NB4 (cell line): ENCODE measurements around the gene MXRA7.
A peak's percentile ranks its signal among the peaks of the same experiment; 100 is the strongest.

Source experiments
- DNase-seq: peaks from one replicate; pipeline ENCODE4 v3.0.0; 2010; ENCODE audit warnings: low read depth
- H3K4me3 ChIP-seq: one replicate; pipeline ENCODE4 v1.5.1; 2011; ENCODE audit warnings: mild to moderate bottlenecking, low read depth, low read length, moderate library complexity
- MAX ChIP-seq: IDR thresholded peaks from 2 replicates; pipeline ENCODE4 v1.6.1; 2011; ENCODE audit warnings: low read depth, low read length
- MYC ChIP-seq: IDR thresholded peaks from 2 replicates; pipeline ENCODE4 v1.6.1; 2011; ENCODE audit warnings: low read depth, low read length
- POLR2A ChIP-seq: IDR thresholded peaks from 2 replicates; pipeline ENCODE4 v1.6.1; 2011; ENCODE audit warnings: mild to moderate bottlenecking; ENCODE audit not compliant: insufficient read length; ENCODE audit errors: extremely low read depth
- TF ChIP-seq, protein P1 (sequence below): IDR thresholded peaks from one replicate; pipeline ENCODE4 v1.5.1; 2012; ENCODE audit warnings: low read depth, low read length

The MXRA7 gene

DNA sequence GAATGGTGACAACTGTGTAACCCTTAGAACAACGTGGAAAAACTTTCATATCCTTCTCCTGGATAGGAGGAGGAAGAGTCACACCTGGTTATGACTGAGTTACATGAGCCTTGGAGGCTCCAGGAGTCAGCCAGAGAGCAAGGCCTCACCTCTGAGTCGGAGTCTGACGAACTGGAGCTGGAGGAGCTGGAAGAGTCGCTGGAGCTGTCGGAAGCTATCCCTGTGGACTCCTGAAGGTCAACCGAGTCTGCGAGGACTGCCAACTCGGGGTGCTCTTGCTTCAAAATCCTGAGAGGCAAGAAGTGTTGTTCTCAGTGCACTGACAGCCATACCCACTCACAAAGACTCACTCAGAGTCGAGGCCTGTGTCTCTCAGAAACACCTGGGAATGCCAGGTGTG is 9.4 kb upstream of the MXRA7 start:
- no peak overlapping the region for H3K4me3 ChIP-seq
- TF ChIP-seq POLR2A: no peak
- DNase-seq: no peak

DNA sequence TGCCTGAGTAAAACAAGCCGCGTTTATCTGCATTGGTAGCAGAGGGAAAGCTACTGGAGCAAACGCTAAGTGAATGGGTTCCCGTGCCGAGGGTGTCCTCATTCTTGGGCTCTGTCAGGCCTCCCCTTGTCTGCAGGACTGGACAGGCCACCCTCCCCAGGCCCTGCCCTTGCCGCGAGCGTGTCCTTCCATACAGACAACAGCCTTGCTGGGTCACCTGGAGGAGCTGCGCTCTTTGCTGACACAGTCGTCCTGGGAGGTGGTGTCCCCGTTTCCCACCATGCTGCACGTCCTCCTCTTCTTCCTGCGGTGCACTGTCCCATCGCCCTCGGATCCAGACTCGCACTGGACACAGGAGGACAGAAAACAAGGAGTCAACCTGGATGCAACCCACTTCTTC is 7.8 kb upstream of the MXRA7 start:
- no peak overlapping the region for H3K4me3 ChIP-seq
- TF ChIP-seq MYC (no peak), MAX (no peak), POLR2A (no peak)
- TF ChIP-seq, protein P1, sequence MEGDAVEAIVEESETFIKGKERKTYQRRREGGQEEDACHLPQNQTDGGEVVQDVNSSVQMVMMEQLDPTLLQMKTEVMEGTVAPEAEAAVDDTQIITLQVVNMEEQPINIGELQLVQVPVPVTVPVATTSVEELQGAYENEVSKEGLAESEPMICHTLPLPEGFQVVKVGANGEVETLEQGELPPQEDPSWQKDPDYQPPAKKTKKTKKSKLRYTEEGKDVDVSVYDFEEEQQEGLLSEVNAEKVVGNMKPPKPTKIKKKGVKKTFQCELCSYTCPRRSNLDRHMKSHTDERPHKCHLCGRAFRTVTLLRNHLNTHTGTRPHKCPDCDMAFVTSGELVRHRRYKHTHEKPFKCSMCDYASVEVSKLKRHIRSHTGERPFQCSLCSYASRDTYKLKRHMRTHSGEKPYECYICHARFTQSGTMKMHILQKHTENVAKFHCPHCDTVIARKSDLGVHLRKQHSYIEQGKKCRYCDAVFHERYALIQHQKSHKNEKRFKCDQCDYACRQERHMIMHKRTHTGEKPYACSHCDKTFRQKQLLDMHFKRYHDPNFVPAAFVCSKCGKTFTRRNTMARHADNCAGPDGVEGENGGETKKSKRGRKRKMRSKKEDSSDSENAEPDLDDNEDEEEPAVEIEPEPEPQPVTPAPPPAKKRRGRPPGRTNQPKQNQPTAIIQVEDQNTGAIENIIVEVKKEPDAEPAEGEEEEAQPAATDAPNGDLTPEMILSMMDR: no peak
- no peak for DNase-seq

GRCh38 chr17:76716839-76717215 is 6.1 kb upstream of the MXRA7 start:
- TF ChIP-seq POLR2A (no peak), MAX (no peak), MYC (no peak)
- TF ChIP-seq, protein P1: no peak
- no peak overlapping the region for H3K4me3 ChIP-seq
- peak; percentile 39 for DNase-seq

GRCh38 chr17:76716146-76716838 is 5.5 kb upstream of the MXRA7 start:
- H3K4me3 ChIP-seq: no peak overlapping the region
- TF ChIP-seq POLR2A (peak; percentile 21), MAX (peak; percentile 44; the same call in 1 of the 2 replicates), MYC (peak; percentile 73)
- TF ChIP-seq, protein P1: no peak
- peak; percentile 93 for DNase-seq

DNA sequence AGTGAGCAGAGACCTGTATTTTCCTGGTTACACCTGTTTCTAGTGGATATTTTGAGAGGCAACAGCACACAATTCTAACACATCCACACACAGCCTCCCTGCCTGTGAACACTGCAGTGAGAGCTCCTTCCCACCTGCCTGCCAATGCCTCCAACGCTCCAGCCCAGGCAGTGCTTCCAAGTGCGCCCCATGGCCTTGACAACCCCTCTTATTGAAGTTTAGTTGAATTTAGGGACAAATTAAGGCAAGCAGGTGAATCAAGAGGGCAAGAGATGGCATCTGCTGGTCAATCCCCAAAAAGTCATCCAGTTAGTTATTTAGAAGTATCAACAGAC is 4.7 kb upstream of the MXRA7 start:
- DNase-seq: no peak
- no peak overlapping the region for H3K4me3 ChIP-seq
- TF ChIP-seq MYC (no peak), POLR2A (no peak), MAX (no peak)
- TF ChIP-seq, protein P1: no peak

DNA sequence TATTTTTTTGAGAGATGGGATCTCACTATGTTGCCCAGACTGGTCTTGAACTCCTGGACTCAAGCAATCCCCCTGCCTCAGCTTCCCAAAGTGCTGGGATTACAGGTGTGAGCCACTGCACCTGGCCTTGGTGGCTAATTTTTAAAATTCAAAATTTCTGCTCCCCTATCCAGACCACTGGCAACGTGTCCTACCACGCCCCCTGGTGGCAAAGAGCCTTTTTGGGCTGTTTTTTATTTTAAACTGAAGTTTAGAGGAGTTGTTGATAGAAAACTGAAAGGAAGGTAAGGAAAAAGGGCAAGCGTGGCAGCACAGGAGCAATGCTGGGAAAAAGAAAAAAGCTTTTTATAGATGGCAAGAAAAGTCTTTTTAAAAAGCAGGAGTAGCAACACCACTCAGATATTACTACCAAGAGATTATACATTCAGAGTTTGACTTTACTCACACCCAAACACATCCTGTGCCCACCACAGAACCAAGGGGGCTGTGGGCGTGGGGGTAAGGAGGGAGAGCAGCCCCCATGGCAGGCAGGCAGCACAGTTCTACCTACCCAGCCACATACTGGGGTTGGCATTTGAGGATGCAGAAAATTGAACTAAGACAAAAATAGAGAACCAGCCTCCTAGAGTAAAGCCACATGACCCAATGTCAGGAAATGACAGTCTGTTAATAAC is 4.2 kb upstream of the MXRA7 start:
- TF ChIP-seq, protein P1: peak; percentile 68
- TF ChIP-seq POLR2A: no peak
- no peak overlapping the region for H3K4me3 ChIP-seq
- DNase-seq: peak; percentile 58
